Trophoblast cell (in vitro differentiated cells and primary cell): ENCODE results near the gene COL4A2.

Experiments
- DNase-seq, 2 donors: peaks; one replicate each; pipeline ENCODE4 v3.0.0-alpha.2; 2016
- H2AFZ ChIP-seq: 2 replicates; pipeline ENCODE4 v1.6.1; 2013; ENCODE audit warnings: low read length, moderate library complexity, mild to moderate bottlenecking; ENCODE audit not compliant: insufficient read depth, poor library complexity
- H2AK5ac ChIP-seq: 2 replicates; pipeline ENCODE4 v1.6.1; 2013; ENCODE audit warnings: mild to moderate bottlenecking, low read length
- H2BK120ac ChIP-seq: 2 replicates; pipeline ENCODE4 v1.6.1; 2013; ENCODE audit warnings: low read length, mild to moderate bottlenecking, moderate library complexity; ENCODE audit not compliant: insufficient read depth, poor library complexity
- H2BK12ac ChIP-seq: 2 replicates; pipeline ENCODE4 v1.6.1; 2013; ENCODE audit warnings: mild to moderate bottlenecking, low read length, moderate library complexity
- H2BK5ac ChIP-seq: 2 replicates; pipeline ENCODE4 v1.6.1; 2013; ENCODE audit warnings: low read length, low read depth, moderate library complexity, mild to moderate bottlenecking; ENCODE audit not compliant: poor library complexity
- H3K14ac ChIP-seq: 2 replicates; pipeline ENCODE4 v1.6.1; 2013; ENCODE audit warnings: mild to moderate bottlenecking, low read length
- H3K18ac ChIP-seq: 2 replicates; pipeline ENCODE4 v1.6.1; 2013; ENCODE audit warnings: mild to moderate bottlenecking, low read length
- H3K23ac ChIP-seq: 2 replicates; pipeline ENCODE4 v1.6.1; 2013; ENCODE audit warnings: low read length
- H3K27ac ChIP-seq: 2 replicates; pipeline ENCODE4 v1.5.1; 2013; ENCODE audit warnings: low read depth, mild to moderate bottlenecking, inconsistent platforms, low read length, moderate library complexity
- H3K27me3 ChIP-seq: 2 replicates; pipeline ENCODE4 v1.6.1; 2013; ENCODE audit warnings: inconsistent platforms, mild to moderate bottlenecking, low read length, moderate library complexity; ENCODE audit not compliant: insufficient read depth
- H3K36me3 ChIP-seq, 2 experiments: 1 replicate in 1 of 2; 2 replicates in 1 of 2; pipeline ENCODE4 v1.6.1; 2013; ENCODE audit warnings: low read length in 2 of 2, mild to moderate bottlenecking in 2 of 2, moderate library complexity in 1 of 2; ENCODE audit not compliant: insufficient read depth in 2 of 2, control insufficient read depth in 1 of 2
- H3K4ac ChIP-seq: 2 replicates; pipeline ENCODE4 v1.6.1; 2013; ENCODE audit warnings: low read depth, mild to moderate bottlenecking, low read length, moderate library complexity
- H3K4me1 ChIP-seq, 2 experiments: 1 replicate in 1 of 2; 2 replicates in 1 of 2; pipeline ENCODE4 v1.6.1; 2013; ENCODE audit warnings: low read length in 2 of 2, mild to moderate bottlenecking in 2 of 2, moderate library complexity in 1 of 2; ENCODE audit not compliant: insufficient read depth in 2 of 2, control insufficient read depth in 1 of 2
- H3K4me2 ChIP-seq: 2 replicates; pipeline ENCODE4 v1.6.1; 2013; ENCODE audit warnings: inconsistent platforms, mild to moderate bottlenecking, low read length, moderate library complexity
- H3K4me3 ChIP-seq: 2 replicates; pipeline ENCODE4 v1.5.1; 2013; ENCODE audit warnings: mild to moderate bottlenecking, low read depth, low read length, inconsistent platforms
- H3K79me1 ChIP-seq: one replicate; pipeline ENCODE4 v1.6.1; 2013; ENCODE audit warnings: low read length
- H3K79me2 ChIP-seq: 2 replicates; pipeline ENCODE4 v1.6.1; 2013; ENCODE audit warnings: low read length, mild to moderate bottlenecking; ENCODE audit not compliant: control insufficient read depth, insufficient read depth, poor library complexity
- H3K9ac ChIP-seq: 2 replicates; pipeline ENCODE4 v1.6.1; 2013; ENCODE audit warnings: mild to moderate bottlenecking, low read length
- H3K9me3 ChIP-seq: 2 replicates; pipeline ENCODE4 v1.6.1; 2013; ENCODE audit warnings: low read depth, mild to moderate bottlenecking, control low read depth, inconsistent platforms, low read length; ENCODE audit not compliant: insufficient read depth
- H4K12ac ChIP-seq: 2 replicates; pipeline ENCODE4 v1.6.1; 2013; ENCODE audit warnings: low read depth, mild to moderate bottlenecking, low read length, moderate library complexity
- H4K8ac ChIP-seq: 2 replicates; pipeline ENCODE4 v1.6.1; 2013; ENCODE audit warnings: low read depth, mild to moderate bottlenecking, low read length, moderate library complexity
- H4K91ac ChIP-seq: one replicate; pipeline ENCODE4 v1.6.1; 2013; ENCODE audit warnings: low read depth, mild to moderate bottlenecking, low read length, moderate library complexity
- WGBS: extraction: QIAGEN DNeasy Blood & Tissue Kit; methylation state at CpG from one replicate; pipeline ENCODE4 v1.1.7; 2013; ENCODE audit warnings: missing lambda C conversion rate; ENCODE audit not compliant: insufficient read length, insufficient coverage; ENCODE audit errors: extremely low coverage; 5-methylcytosine and 5-hydroxymethylcytosine counted together

COL4A2 gene

DNA sequence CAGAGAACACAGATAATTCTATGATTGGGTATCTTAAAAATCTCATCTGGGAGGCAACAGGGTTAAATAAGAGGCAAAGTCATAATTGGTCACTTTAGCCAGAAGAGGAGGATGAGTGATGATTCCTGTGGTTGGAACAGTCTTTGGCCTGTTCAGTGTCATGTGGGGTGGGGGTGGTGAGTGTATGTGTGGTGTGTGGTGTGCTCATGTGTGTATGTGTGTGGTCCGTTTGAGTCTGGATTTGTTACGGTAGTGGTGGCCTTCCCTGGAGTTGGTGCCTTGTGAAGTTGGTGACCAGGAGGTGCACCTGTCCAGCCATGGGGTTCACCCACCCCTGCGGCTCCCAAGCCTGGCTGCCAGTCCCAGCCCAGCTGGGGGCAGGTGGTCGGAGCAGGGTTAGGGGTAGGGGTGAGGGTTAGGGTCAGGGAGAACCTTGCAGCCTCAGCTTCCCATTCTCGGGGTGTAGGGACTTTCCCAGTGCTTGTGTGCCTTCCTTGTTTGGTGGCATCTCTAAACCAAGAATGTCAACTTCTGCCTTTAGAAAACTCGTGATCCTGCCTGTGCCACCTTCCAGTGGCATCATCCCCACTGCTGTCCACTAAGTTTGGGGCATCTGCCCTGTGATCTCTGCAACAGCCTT is 156.9 kb downstream of the COL4A2 start:
- Histone ChIP-seq H3K4me1 (no peaks in the 10 kb centered on the region), H4K8ac (no peak overlapping the region), H3K79me2 (no peaks in the 10 kb centered on the region), H3K27ac (no peak overlapping the region), H3K18ac (no peak overlapping the region), H3K9me3 (no peaks in the 10 kb centered on the region), H2AFZ (no peak overlapping the region), H3K4me3 (no peak overlapping the region), H3K36me3 (peaks cover 75 to 87% of the 10 kb centered on the region in 2 experiments), H2AK5ac (no peak overlapping the region), H4K91ac (no peak overlapping the region), H3K4me2 (no peak overlapping the region), H3K9ac (no peak overlapping the region), H3K23ac (no peak overlapping the region), H3K14ac (no peak overlapping the region), H2BK5ac (no peak overlapping the region), H4K12ac (no peak overlapping the region), H3K79me1 (no peaks in the 10 kb centered on the region), H3K27me3 (no peaks in the 10 kb centered on the region), H3K4ac (no peak overlapping the region), H2BK12ac (no peak overlapping the region), H2BK120ac (no peak overlapping the region)
- WGBS, result no CpG with 5 or more reads among the region's 6 CpGs
- peak in 1 of 2 donors; percentile 30 for DNase-seq

DNA sequence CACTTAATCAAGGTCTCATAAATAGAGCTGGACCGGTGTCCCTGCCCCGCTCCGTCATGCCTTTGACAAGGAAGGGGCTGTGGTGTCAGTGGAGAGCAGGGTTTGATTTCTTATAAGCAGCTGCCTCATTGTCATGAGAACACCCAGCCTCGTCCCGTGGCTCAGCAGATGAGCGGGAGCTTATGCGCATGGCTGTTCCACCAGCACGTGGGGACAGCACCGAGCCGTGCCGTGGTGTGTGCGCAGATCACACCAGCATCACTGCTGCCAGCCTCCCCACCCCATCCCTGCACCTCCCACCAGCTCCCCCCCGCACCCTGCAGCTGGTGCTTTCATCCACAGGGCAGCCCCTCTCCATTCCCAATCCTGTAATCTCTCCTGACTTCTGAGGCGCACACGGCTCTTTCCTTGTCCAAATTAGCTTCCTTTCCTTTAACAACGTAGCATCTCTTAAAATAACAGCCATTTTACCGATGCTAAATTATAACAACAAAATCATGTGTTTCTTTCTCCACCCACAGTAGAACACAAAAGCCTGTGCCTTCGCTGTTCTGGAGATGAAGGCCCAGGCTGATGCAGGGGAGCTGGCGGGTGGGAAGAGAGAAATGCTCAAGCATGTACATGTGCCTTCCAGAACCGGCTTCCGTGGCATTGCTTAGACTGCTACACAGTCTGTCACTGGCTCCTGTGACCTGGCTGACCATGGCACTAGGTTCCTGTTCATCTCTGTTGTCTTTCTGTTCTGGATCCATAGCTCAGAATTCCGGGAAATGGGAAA is 157.7 kb downstream of the COL4A2 start:
- no peak overlapping the region for H3K14ac ChIP-seq
- peaks cover 76 to 88% of the 10 kb centered on the region in 2 experiments for H3K36me3 ChIP-seq
- H3K79me2 ChIP-seq, result no peaks in the 10 kb centered on the region
- no peak overlapping the region for H4K12ac ChIP-seq
- no peak overlapping the region for H3K23ac ChIP-seq
- no peak overlapping the region for H3K4me2 ChIP-seq
- no peak overlapping the region for H2BK12ac ChIP-seq
- no peak overlapping the region for H3K4me3 ChIP-seq
- no peaks in the 10 kb centered on the region for H3K27me3 ChIP-seq
- no peak overlapping the region for H3K18ac ChIP-seq
- H3K9ac ChIP-seq, result no peak overlapping the region
- H2AFZ ChIP-seq, result no peak overlapping the region
- no CpG with 5 or more reads among the region's 22 CpGs for WGBS
- H3K4ac ChIP-seq, result no peak overlapping the region
- H3K79me1 ChIP-seq, result no peaks in the 10 kb centered on the region
- no peak overlapping the region for H4K8ac ChIP-seq
- H2BK120ac ChIP-seq, result no peak overlapping the region
- no peaks in the 10 kb centered on the region for H3K9me3 ChIP-seq
- H3K27ac ChIP-seq, result no peak overlapping the region
- no peaks in the 10 kb centered on the region for H3K4me1 ChIP-seq
- DNase-seq, result no peak
- no peak overlapping the region for H2BK5ac ChIP-seq
- no peak overlapping the region for H4K91ac ChIP-seq
- H2AK5ac ChIP-seq, result no peak overlapping the region

DNA sequence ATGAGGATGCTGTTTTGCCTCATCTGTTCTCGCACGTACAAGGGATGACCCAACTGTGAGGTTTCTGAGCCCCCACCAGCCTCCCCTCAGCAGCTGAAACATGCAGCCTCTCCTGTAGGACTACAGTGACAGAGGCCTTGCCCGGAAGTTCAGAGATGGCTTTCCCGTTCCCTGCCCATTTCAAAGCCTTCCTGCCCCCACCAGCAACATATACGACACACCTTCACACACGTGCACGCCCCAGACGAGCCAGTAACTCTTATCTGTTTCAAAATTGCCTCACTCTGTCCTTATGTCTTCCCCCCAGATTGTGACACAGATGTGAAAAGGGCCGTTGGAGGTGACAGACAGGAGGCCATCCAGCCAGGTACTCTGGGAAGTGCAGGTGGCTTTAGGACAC is 158.6 kb downstream of the COL4A2 start:
- Histone ChIP-seq H4K12ac (no peak overlapping the region), H3K14ac (no peak overlapping the region), H3K4me2 (no peak overlapping the region), H3K4me1 (no peaks in the 10 kb centered on the region), H2AK5ac (no peak overlapping the region), H2BK120ac (no peak overlapping the region), H3K4ac (no peak overlapping the region), H3K79me2 (no peaks in the 10 kb centered on the region), H4K8ac (no peak overlapping the region), H2AFZ (no peak overlapping the region), H2BK5ac (no peak overlapping the region), H3K18ac (no peak overlapping the region), H3K9ac (no peak overlapping the region), H2BK12ac (no peak overlapping the region), H3K27ac (no peak overlapping the region), H3K27me3 (no peaks in the 10 kb centered on the region), H3K36me3 (peaks cover 74 to 89% of the 10 kb centered on the region in 2 experiments), H3K79me1 (no peaks in the 10 kb centered on the region), H4K91ac (no peak overlapping the region), H3K9me3 (no peaks in the 10 kb centered on the region), H3K4me3 (no peak overlapping the region), H3K23ac (no peak overlapping the region)
- WGBS, result no CpG with 5 or more reads among the region's 9 CpGs
- DNase-seq, result no peak

DNA sequence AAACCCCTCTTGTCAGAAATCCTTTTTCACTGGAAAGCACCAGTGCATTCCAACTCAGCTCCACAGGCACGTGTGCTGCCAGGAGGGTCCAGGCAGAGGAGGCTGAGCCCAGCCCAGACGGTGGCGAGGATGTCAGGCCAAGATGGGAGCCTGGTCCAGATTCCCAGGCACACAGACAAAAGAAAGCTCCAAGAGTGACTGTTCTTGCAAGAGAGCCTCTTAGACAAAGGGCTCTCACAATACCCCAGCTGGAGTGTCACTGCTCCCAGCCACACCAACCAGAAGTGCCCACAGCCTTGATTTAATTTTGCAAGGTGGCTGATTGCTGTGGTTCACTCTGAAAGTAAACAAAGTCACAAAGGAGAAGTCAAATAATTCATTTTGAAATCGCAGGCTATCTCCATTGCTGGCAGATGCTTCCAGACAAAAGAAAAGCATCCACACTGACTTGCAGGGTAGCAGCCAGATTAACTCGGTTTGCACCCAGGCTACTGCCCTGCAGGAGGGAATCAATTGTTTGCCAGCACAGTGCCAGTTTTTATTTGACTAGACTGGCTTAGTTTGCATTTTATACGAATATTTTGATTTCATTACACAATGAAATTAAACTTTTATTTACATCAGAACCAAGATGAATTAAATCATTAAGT is 159.3 kb downstream of the COL4A2 start:
- H3K4me2 ChIP-seq, result no peak overlapping the region
- no peak overlapping the region for H4K91ac ChIP-seq
- WGBS, result no CpG with 5 or more reads among the region's 6 CpGs
- no peak overlapping the region for H3K9ac ChIP-seq
- no peak for DNase-seq
- no peak overlapping the region for H2AK5ac ChIP-seq
- peaks cover 74 to 91% of the 10 kb centered on the region in 2 experiments for H3K36me3 ChIP-seq
- H3K79me1 ChIP-seq, result no peaks in the 10 kb centered on the region
- no peak overlapping the region for H4K8ac ChIP-seq
- no peak overlapping the region for H3K4me3 ChIP-seq
- H3K79me2 ChIP-seq, result no peaks in the 10 kb centered on the region
- H2BK12ac ChIP-seq, result no peak overlapping the region
- no peaks in the 10 kb centered on the region for H3K9me3 ChIP-seq
- no peaks in the 10 kb centered on the region for H3K27me3 ChIP-seq
- H4K12ac ChIP-seq, result no peak overlapping the region
- H2BK5ac ChIP-seq, result no peak overlapping the region
- H3K4me1 ChIP-seq, result no peaks in the 10 kb centered on the region
- H2AFZ ChIP-seq, result no peak overlapping the region
- H3K18ac ChIP-seq, result no peak overlapping the region
- no peak overlapping the region for H3K4ac ChIP-seq
- H3K27ac ChIP-seq, result no peak overlapping the region
- H3K23ac ChIP-seq, result no peak overlapping the region
- H3K14ac ChIP-seq, result no peak overlapping the region
- H2BK120ac ChIP-seq, result no peak overlapping the region
